B cell (primary cell): ENCODE results near the gene FRMD3. TPM values are rescaled to one million over a fixed set of nuclear protein-coding genes. Genes with fewer than 3 reads are reported as not detected.

ENCODE experiments used
- ATAC-seq: fragments of 200-7000 bp; cut with Tn5 transposase; one replicate; pipeline ENCODE4 v1.10.0; 2021; ENCODE audit warnings: low read depth, mild to moderate bottlenecking, moderate number of reproducible peaks, moderate library complexity
- CTCF ChIA-PET: fragments of 350-600 bp; sonication (Branson Sonifier 250); formaldehyde crosslinking; loops from one replicate; lab custom pipeline; 2021; ENCODE audit warnings: antibody characterized with exemption, inconsistent platforms; lab: Charles Lee
- POLR2A ChIA-PET: fragments of 350-600 bp; sonication (Branson Sonifier 250); formaldehyde crosslinking; loops from one replicate; lab custom pipeline; 2021; ENCODE audit warnings: antibody characterized with exemption; lab: Charles Lee
- DNase-seq: peaks from one replicate; pipeline ENCODE4 v3.0.0; 2013
- H2AFZ ChIP-seq: 2 replicates; pipeline ENCODE4 v1.6.1; 2012; ENCODE audit warnings: mild to moderate bottlenecking, low read depth, low read length; ENCODE audit not compliant: insufficient read depth, poor library complexity, severe bottlenecking
- H3K27ac ChIP-seq, 2 donors: 1 replicate in 1 of 2; 2 replicates in 1 of 2; pipeline ENCODE4 v1.5.1; 2012 to 2013; ENCODE audit warnings: low read length in 2 of 2, mild to moderate bottlenecking in 2 of 2, moderate library complexity in 1 of 2
- H3K27me3 ChIP-seq, 4 experiments: fragments of 200-600 bp in 1 of 4; sonication (generic) in 1 of 4; replicated peaks in 1 of 4; 1 replicate in 2 of 4; 2 replicates in 2 of 4; pipeline versions ENCODE4 v1.6.1 to v1.7.0; 2013 to 2016; ENCODE audit warnings: low read length in 3 of 4, mild to moderate bottlenecking in 2 of 4, mixed read lengths in 1 of 4, moderate library complexity in 1 of 4; ENCODE audit not compliant: insufficient read depth in 4 of 4, control insufficient read depth in 3 of 4; ENCODE audit errors: control extremely low read depth in 1 of 4
- H3K36me3 ChIP-seq, 2 experiments: replicated peaks in 1 of 2; 1 replicate in 1 of 2; 2 replicates in 1 of 2; pipeline versions ENCODE4 v1.6.1 to v1.7.1; 2013; ENCODE audit warnings: low read length in 1 of 2; ENCODE audit not compliant: insufficient read depth in 2 of 2, control insufficient read depth in 1 of 2; ENCODE audit errors: control extremely low read depth in 1 of 2, extremely low read depth in 1 of 2
- H3K4me1 ChIP-seq, 2 donors: fragments of 200-600 bp in 1 of 2; sonication (generic) in 1 of 2; 1 replicate in 1 of 2; 2 replicates in 1 of 2; pipeline versions ENCODE4 v1.5.1 to v1.6.1; 2013 to 2017; ENCODE audit warnings: low read length in 2 of 2; ENCODE audit not compliant: control insufficient read depth in 2 of 2, insufficient read depth in 2 of 2
- H3K4me2 ChIP-seq: replicated peaks from 2 replicates; pipeline ENCODE3; 2012; ENCODE audit warnings: mild to moderate bottlenecking, low read depth, low read length; ENCODE audit not compliant: poor library complexity, severe bottlenecking
- H3K4me3 ChIP-seq, 5 experiments: fragments of 200-600 bp in 1 of 5; sonication (generic) in 1 of 5; 1 replicate in 3 of 5; 2 replicates in 2 of 5; pipeline versions ENCODE4 v1.5.1 to v1.7.0; 2011 to 2016; ENCODE audit warnings: low read length in 4 of 5, mild to moderate bottlenecking in 4 of 5, low read depth in 2 of 5, control low read depth in 1 of 5, moderate library complexity in 1 of 5; ENCODE audit not compliant: insufficient read depth in 1 of 5; ENCODE audit errors: control extremely low read depth in 1 of 5, extremely low read depth in 1 of 5
- H3K79me2 ChIP-seq: fragments of 200-600 bp; sonication (generic); one replicate; pipeline ENCODE4 v1.6.0; 2016; ENCODE audit warnings: low read length; ENCODE audit not compliant: control insufficient read depth, insufficient read depth
- H3K9ac ChIP-seq: fragments of 200-600 bp; sonication (generic); 2 replicates; pipeline ENCODE4 v1.6.1; 2017; ENCODE audit warnings: mild to moderate bottlenecking, low read length, moderate library complexity
- H3K9me3 ChIP-seq, 3 donors: one replicate each; pipeline versions ENCODE4 v1.6.1 to v1.7.1; 2013; ENCODE audit warnings: low read length in 2 of 3; ENCODE audit not compliant: control insufficient read depth in 2 of 3, insufficient read depth in 1 of 3; ENCODE audit errors: control extremely low read depth in 1 of 3
- H4K20me1 ChIP-seq: 2 replicates; pipeline ENCODE4 v1.6.0; 2012; ENCODE audit warnings: mild to moderate bottlenecking, low read length; ENCODE audit not compliant: insufficient read depth, control insufficient read depth, poor library complexity, severe bottlenecking
- H3K27ac Mint-ChIP-seq: one replicate; pipeline ENCODE4 v1.8.0; 2021; ENCODE audit warnings: mixed read lengths
- H3K27me3 Mint-ChIP-seq: one replicate; pipeline ENCODE4 v1.8.0; 2021; ENCODE audit warnings: mixed read lengths
- H3K4me1 Mint-ChIP-seq: one replicate; pipeline ENCODE4 v1.8.0; 2021; ENCODE audit warnings: mixed read lengths
- H3K4me3 Mint-ChIP-seq: one replicate; pipeline ENCODE4 v1.8.0; 2021; ENCODE audit warnings: mixed read lengths
- H3K9me3 Mint-ChIP-seq: one replicate; pipeline ENCODE4 v1.8.0; 2022; ENCODE audit warnings: mixed read lengths; ENCODE audit not compliant: insufficient read depth
- CTCF ChIP-seq: fragments of 200-600 bp; IDR thresholded peaks from one replicate; pipeline ENCODE4 v1.8.0; 2022; ENCODE audit warnings: antibody characterized with exemption, mild to moderate bottlenecking
- EZH2 ChIP-seq: IDR thresholded peaks from 2 replicates; pipeline ENCODE4 v1.6.1; 2012; ENCODE audit warnings: borderline replicate concordance, low read depth, mild to moderate bottlenecking, moderate library complexity, low read length; ENCODE audit not compliant: insufficient read depth, poor library complexity, severe bottlenecking
- WGBS: methylation state at CpG from one replicate; pipeline ENCODE4 v1.1.5; 2013; ENCODE audit warnings: missing lambda C conversion rate; ENCODE audit not compliant: insufficient coverage; 5-methylcytosine and 5-hydroxymethylcytosine counted together
- intact Hi-C: fragments of 100-400 bp; cut with micrococcal nuclease; formaldehyde crosslinking; loops from one replicate; pipeline ENCODE4 v1.10.0; 2022
- polyA plus RNA-seq: library from polyadenylated mRNA; depleted of rRNA; stranded (reverse); fragments of >200 nt; gene quantifications from 2 replicates; pipeline ENCODE4 v1.2.3, GENCODE V29; 2012
- total RNA-seq, 2 donors: library from RNA; stranded (reverse); fragments of 120-200 nt in 1 of 2; gene quantifications; 1 replicate in 1 of 2; 2 replicates in 1 of 2; pipeline versions ENCODE4 v1.2.3 to v1.2.4, GENCODE V29; 2013 to 2022

Gene FRMD3
- total and polyA plus RNA-seq, 2 donors (not counting 1 experiment from before 2014, with no cell fraction given) = 0.37 to 0.49 TPM

- Histone ChIP-seq H3K79me2 (no peaks in the 10 kb centered on the region), H3K4me1 (no peaks in the 10 kb centered on the region), H3K9ac (no peak overlapping the region), H3K4me2 (no peak overlapping the region), H2AFZ (no peak overlapping the region), H3K9me3 (no peaks in the 10 kb centered on the region), H3K27me3 (no peaks in the 10 kb centered on the region), H4K20me1 (no peaks in the 10 kb centered on the region), H3K27ac (no peak overlapping the region), H3K36me3 (no peaks in the 10 kb centered on the region), H3K4me3 (no peak overlapping the region)
- ChIA-PET CTCF (no interaction called here), POLR2A (no interaction called here)
- intact Hi-C loops = no loop called here
- 59% methylated on average over 5 of the region's 5 CpGs for WGBS
- H3K4me1 Mint-ChIP-seq = no peaks in the 10 kb centered on the region
- H3K27me3 Mint-ChIP-seq = no peaks in the 10 kb centered on the region
- TF ChIP-seq EZH2 = no peak
- TF ChIP-seq CTCF = no peak
- H3K27ac Mint-ChIP-seq = no peak overlapping the region
- no peak overlapping the region for H3K4me3 Mint-ChIP-seq
- ATAC-seq (no peak), DNase-seq (no peak)
- no peaks in the 10 kb centered on the region for H3K9me3 Mint-ChIP-seq
Measured at GRCh38 chr9:83284746-83285145, 253.5 kb downstream of the FRMD3 start.

- no peak for DNase-seq
- no peak overlapping the region for H3K27ac ChIP-seq
- intact Hi-C loops = no loop called here
- ChIA-PET POLR2A (no interaction called here), CTCF (no interaction called here)
- H3K79me2 ChIP-seq = no peaks in the 10 kb centered on the region
- no peaks in the 10 kb centered on the region for H4K20me1 ChIP-seq
- Mint-ChIP-seq H3K9me3 (no peaks in the 10 kb centered on the region), H3K4me3 (no peak overlapping the region), H3K27ac (no peak overlapping the region), H3K4me1 (no peaks in the 10 kb centered on the region), H3K27me3 (no peaks in the 10 kb centered on the region)
- TF ChIP-seq CTCF (no peak), EZH2 (no peak)
- peaks cover 0 to 3% (median 0%) of the 10 kb centered on the region in 3 donors for H3K9me3 ChIP-seq
- no peak overlapping the region for H2AFZ ChIP-seq
- no peak for ATAC-seq
- H3K9ac ChIP-seq = no peak overlapping the region
- H3K27me3 ChIP-seq = no peaks in the 10 kb centered on the region
- 90% methylated on average over 2 of the region's 2 CpGs for WGBS
- H3K4me3 ChIP-seq = no peak overlapping the region
- no peaks in the 10 kb centered on the region for H3K4me1 ChIP-seq
- H3K36me3 ChIP-seq = no peaks in the 10 kb centered on the region
- no peak overlapping the region for H3K4me2 ChIP-seq
Measured at GRCh38 chr9:83283528-83283927, 254.7 kb downstream of the FRMD3 start.
